Measurements from ENCODE around the gene TMEM171. TPM values are rescaled to one million over a fixed set of nuclear protein-coding genes. Genes with fewer than 3 reads are reported as not detected.

The TMEM171 gene
- total and polyA plus RNA-seq, 12 donors, result 0.13 to 0.69 (median 0.42) TPM; not detected in 7

- Histone ChIP-seq H3K9me3 (replicated peaks in 1 of 3) (no peaks in the 10 kb centered on the region), H3K4me1 (replicated peaks in 1 of 2) (no peaks in the 10 kb centered on the region), H3K27me3 (no peaks in the 10 kb centered on the region), H3K4me3 (no peak overlapping the region), H3K27ac (no peak overlapping the region), H3K36me3 (replicated peaks in 1 of 2) (no peaks in the 10 kb centered on the region)
- DNase-seq, result no peak
- intact Hi-C loops (cut with DNase I), result no loop called here
- WGBS, 4 donors, result 80 to 88% (median 84%) methylated on average over 18 of the region's 18 CpGs
- no peak for TF ChIP-seq POLR2A (IDR thresholded peaks at IDR 0.05)
- no peak for TF ChIP-seq CTCF (IDR thresholded peaks at IDR 0.05)
Observed at GRCh38 chr5:73155271-73156222, 35.2 kb downstream of the TMEM171 start.

GRCh38 chr5:73157414-73158303 is 37.3 kb downstream of the TMEM171 start:
- Histone ChIP-seq H3K27me3 (peaks cover 5% of the 10 kb centered on the region), H3K4me1 (replicated peaks in 1 of 2) (no peaks in the 10 kb centered on the region), H3K36me3 (replicated peaks in 1 of 2) (no peaks in the 10 kb centered on the region), H3K9me3 (replicated peaks in 1 of 3) (no peaks in the 10 kb centered on the region), H3K27ac (no peak overlapping the region), H3K4me3 (no peak overlapping the region)
- intact Hi-C loops (cut with DNase I), result no loop called here
- 70 to 79% (median 77%) methylated on average over 6 of the region's 6 CpGs for WGBS, 4 donors
- no peak for DNase-seq
- TF ChIP-seq POLR2A (IDR thresholded peaks at IDR 0.05), result no peak
- no peak for TF ChIP-seq CTCF (IDR thresholded peaks at IDR 0.05)

- DNase-seq, result no peak
- H3K4me1 ChIP-seq (replicated peaks in 1 of 2), result no peaks in the 10 kb centered on the region
- H3K4me3 ChIP-seq, result no peak overlapping the region
- H3K27ac ChIP-seq, result no peak overlapping the region
- intact Hi-C loops (cut with DNase I), result no loop called here
- H3K9me3 ChIP-seq (replicated peaks in 1 of 3), result no peaks in the 10 kb centered on the region
- H3K27me3 ChIP-seq, result peaks cover 5% of the 10 kb centered on the region
- H3K36me3 ChIP-seq (replicated peaks in 1 of 2), result no peaks in the 10 kb centered on the region
- TF ChIP-seq CTCF (IDR thresholded peaks at IDR 0.05) (no peak), POLR2A (IDR thresholded peaks at IDR 0.05) (no peak)
- WGBS, 4 donors, result 86 to 93% (median 89%) methylated on average over 4 of the region's 4 CpGs
Observed at GRCh38 chr5:73158313-73158712, 37.9 kb downstream of the TMEM171 start.

GRCh38 chr5:73160239-73160671 is 39.9 kb downstream of the TMEM171 start:
- H3K4me1 ChIP-seq (replicated peaks in 1 of 2), result no peaks in the 10 kb centered on the region
- no peaks in the 10 kb centered on the region for H3K9me3 ChIP-seq (replicated peaks in 1 of 3)
- no peak overlapping the region for H3K27ac ChIP-seq
- TF ChIP-seq CTCF (IDR thresholded peaks at IDR 0.05) (no peak), POLR2A (IDR thresholded peaks at IDR 0.05) (no peak)
- no peak for DNase-seq
- no peaks in the 10 kb centered on the region for H3K36me3 ChIP-seq (replicated peaks in 1 of 2)
- H3K4me3 ChIP-seq, result no peak overlapping the region
- peaks cover 12% of the 10 kb centered on the region for H3K27me3 ChIP-seq
- WGBS, 4 donors, result 65 to 71% (median 69%) methylated on average over 4 of the region's 4 CpGs
- intact Hi-C loops (cut with DNase I), result no loop called here
